WTC11 (cell line): ENCODE measurements around the gene ZGPAT.

Experiments
- CREM ChIP-seq: sonication (generic); formaldehyde crosslinking; IDR thresholded peaks from 2 replicates; pipeline ENCODE4 v1.8.1; 2022; ENCODE audit warnings: mild to moderate bottlenecking, missing genetic modification reagents, moderate library complexity
- CTCF ChIP-seq: fragments of 200-600 bp; IDR thresholded peaks from 2 replicates; pipeline ENCODE4 v1.8.0; 2022; ENCODE audit warnings: antibody characterized with exemption
- NFE2L1 ChIP-seq: sonication (generic); formaldehyde crosslinking; IDR thresholded peaks from 2 replicates; pipeline ENCODE4 v1.8.1; 2023; ENCODE audit warnings: missing genetic modification reagents
- USF1 ChIP-seq: sonication (generic); formaldehyde crosslinking; IDR thresholded peaks from 2 replicates; pipeline ENCODE4 v1.8.0; 2022; ENCODE audit warnings: mild to moderate bottlenecking, missing genetic modification reagents
- TF ChIP-seq, protein P1 (sequence below): sonication (generic); formaldehyde crosslinking; IDR thresholded peaks from 2 replicates; pipeline ENCODE4 v1.8.1; 2022; ENCODE audit warnings: mild to moderate bottlenecking, moderate library complexity, missing genetic modification reagents

DNA sequence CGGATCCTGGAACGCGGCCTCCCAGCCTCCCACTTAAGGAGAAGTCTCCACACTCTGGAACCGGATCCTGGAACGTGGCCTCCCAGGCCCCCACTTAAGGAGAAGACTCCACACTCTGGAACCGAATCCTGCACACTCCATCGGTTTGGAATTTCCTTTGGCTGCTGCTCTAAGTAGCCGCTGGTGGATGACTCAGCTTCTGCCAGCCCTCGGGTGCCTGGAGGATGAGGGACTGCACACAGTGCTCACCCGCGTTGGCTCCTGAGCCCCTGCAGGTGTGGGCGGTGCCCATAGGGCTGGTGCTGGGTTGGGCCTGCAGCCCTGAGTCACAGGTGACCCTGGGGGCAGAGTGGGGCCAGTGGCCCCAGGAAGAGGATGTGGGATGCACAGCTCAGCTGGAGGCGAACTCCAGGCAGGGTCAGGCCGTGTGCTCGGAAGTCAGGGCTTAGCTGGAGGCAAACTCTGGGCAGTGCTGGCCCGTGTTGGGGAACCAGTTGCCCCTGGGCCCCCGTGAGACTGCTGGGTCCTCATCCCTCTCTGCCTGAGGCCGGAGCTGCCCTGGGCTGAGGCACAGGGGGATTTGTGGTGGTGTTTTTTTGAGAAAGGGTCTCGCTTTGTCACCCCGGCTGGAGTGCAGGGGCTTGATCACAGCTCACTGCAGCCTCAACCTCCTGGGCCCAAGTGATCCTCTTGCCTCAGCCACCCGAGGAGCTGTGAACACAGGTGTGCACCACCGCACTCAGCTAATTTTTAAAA lies 25.3 kb upstream of the ZGPAT start:
- TF ChIP-seq, protein P1, sequence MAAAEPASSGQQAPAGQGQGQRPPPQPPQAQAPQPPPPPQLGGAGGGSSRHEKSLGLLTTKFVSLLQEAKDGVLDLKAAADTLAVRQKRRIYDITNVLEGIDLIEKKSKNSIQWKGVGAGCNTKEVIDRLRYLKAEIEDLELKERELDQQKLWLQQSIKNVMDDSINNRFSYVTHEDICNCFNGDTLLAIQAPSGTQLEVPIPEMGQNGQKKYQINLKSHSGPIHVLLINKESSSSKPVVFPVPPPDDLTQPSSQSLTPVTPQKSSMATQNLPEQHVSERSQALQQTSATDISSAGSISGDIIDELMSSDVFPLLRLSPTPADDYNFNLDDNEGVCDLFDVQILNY: no peak
- TF ChIP-seq USF1 (CRISPR knock-in tag) (no peak), CTCF (no peak), NFE2L1 (CRISPR knock-in tag) (no peak), CREM (CRISPR knock-in tag) (no peak)
